GM13976 (cell line): ENCODE data around the gene SLC19A1.

Source experiments
- DNase-seq: peaks from one replicate; pipeline ENCODE4 v3.0.0; 2012; ENCODE audit warnings: low spot score
- CTCF ChIP-seq: IDR thresholded peaks from 2 replicates; pipeline ENCODE4 v1.5.1; 2012; ENCODE audit warnings: borderline replicate concordance, mild to moderate bottlenecking; ENCODE audit not compliant: insufficient read depth; ENCODE audit errors: extremely low read depth, missing control alignments, control extremely low read depth
- in situ Hi-C: fragments of 300-500 bp; cut with MboI; formaldehyde crosslinking; loops from one replicate; pipeline ENCODE4 v1.12.0; 2022; ENCODE audit warnings: low sequenced_read_pairs, mixed read lengths, inconsistent platforms; ENCODE audit not compliant: unreplicated experiment

Gene SLC19A1

GRCh38 chr21:45557616-45558043, 15.4 kb upstream of the SLC19A1 start:
- in situ Hi-C loops, result no loop called here
- no peak for DNase-seq
- TF ChIP-seq CTCF, result no peak

DNA sequence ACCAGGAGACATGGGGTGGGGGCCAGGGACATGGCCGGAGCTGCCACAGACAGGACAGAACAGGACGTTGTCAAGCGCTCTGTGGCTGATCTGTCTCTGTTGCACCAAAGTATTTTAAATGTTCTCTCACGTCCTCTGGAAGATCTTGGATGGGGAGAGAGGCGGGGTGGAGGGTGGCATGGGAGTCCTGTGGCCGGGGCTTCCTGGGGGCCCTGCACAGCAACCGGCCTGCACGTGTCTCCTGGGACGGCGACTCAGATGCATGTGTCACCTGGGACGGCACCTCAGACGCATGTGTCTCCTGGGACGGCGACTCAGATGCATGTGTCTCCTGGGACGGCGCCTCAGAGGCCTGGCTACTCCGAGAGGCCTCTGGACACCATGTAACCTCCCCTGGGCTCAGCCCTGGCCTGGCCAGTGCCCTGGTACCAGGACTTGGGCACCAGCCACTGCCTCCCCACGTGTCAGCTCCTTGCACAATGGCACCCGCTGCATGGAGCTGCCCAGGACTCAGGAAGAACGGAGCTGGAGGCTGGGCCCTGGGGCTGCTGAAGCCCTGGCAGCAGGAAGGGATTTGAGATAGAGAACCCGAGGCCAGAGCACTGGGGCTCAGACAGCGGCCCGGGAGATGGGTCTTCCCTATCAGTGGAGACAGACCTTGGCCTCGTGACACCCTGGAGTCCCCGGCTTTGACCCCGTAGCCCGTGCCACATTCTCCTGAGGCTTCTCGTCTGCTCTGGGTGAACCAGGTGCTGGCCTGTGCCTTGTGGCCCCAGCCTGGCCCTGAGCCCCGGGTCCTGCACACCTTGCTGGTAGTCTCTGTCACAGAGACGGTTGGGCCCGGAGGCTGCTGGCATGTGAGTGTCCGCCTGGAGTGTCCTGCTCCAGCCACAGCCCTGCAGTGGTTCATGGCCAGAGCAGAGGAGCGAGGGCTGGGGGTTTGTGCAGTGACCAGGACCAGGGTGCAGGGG, 14.7 kb upstream of the SLC19A1 start:
- no peak for DNase-seq
- in situ Hi-C loops, result no loop called here
- no peak for TF ChIP-seq CTCF

DNA sequence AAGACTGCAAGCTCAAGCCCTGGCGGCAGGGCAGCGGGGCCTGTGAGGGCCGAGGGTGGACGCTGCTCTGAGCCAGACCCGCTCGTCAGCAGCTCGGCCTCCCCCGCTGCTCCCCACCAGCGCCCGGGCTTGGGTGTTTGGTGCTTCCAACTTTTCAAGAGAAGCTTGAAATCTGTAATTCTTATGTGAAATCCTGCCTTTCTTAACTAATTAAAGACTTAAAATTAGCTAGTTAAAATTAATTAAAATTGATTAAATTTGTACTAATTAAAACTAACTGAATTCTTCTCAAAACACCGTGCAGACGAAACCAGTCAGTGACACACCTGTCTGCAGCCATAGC, 14.0 kb upstream of the SLC19A1 start:
- in situ Hi-C loops, result no loop called here
- no peak for TF ChIP-seq CTCF
- DNase-seq, result no peak

DNA sequence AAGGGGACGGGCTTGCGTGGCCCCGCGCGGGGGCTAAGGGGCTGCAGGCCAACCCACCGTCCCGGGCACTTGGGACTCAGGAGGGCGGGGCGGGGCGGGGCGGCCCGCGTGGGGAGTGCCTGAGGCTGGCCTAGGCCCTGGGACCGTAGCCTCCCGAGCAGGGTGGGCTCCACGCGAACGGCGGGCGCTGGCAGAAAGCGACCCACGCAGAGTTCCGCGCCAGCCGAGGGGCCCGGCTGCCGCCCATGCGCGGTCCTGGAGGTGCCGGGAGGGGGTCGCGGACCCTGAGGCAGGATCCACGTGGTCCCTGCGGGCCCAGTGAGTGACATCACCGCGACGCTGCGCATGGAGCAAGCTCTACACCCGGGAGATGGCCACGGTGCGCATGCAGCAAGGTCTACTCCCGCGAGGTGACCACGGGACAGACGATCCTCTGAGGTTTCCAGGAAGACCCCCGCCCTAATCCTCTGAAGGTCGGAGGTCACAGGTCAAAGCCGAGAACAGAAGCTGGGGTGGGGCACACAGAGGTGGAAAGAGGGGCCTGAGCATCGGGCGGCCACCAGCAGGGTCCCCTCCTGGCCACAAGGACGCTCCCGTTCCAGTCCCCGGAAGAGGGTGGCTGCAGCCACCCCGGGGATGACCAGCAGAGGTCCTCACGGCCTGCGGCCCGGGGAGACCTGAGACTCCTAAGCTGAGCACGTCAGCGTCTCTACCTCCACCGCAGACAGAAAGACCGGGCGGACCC, 13.5 kb upstream of the SLC19A1 start:
- in situ Hi-C loops, result no loop called here
- TF ChIP-seq CTCF, result peak; percentile 90
- DNase-seq, result peak; percentile 85

DNA sequence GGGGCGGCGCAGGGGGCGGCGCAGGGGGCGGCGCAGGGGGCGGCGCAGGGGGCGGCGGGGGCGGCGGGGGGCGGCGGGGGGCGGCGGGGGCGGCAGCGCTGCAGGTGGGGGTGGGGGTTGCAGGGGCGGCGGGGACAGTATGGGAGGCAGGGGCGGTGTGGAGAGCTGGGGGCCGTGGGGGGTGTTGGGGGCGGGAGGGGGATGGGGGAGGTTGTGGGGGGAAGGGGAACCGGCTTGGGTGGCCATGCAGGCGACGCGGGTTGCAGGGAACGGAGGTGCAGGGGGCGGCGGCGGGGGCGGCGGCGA, 13.0 kb upstream of the SLC19A1 start:
- no peak for DNase-seq
- no peak for TF ChIP-seq CTCF
- in situ Hi-C loops, result no loop called here

DNA sequence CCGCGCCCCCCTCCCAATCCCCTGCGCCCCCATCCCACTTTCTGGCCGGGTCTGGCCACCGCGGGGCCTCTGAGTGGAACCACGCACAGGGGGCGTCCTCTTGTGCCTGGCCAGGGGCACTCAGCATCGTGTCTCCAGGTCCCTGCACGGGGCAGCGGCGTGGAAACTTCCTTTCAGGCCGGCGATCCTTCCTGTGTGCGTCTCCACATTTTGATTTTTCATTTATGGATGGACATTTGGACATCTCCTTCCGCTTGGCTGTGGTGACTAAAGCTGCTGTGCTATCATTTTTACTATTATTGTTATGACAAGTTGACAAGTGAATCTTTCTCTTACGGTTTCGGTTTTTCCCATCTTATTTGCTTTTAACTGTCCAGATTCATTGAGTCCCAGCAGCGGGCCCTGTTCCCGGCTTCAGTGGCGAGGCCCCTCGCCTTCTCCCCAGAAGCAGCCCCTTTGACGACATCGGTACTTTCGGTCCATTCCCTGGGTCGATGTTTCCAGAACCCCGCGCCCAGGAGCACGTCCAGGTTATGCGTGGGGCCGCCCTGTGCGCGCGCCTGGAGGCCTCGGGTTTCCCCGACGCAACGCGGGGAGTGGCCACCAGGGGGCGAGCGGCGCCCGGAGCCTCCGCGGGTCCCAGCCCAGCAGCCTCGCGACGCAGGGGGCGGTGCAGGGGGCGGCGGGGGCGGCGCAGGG, 12.4 kb upstream of the SLC19A1 start:
- TF ChIP-seq CTCF, result peak; percentile 94
- in situ Hi-C loops, result no loop called here
- DNase-seq, result peak; percentile 92
